Gastrocnemius medialis (tissue), 4 donors: Measurements from ENCODE around the gene MED16. TPM values are rescaled to one million over a fixed set of nuclear protein-coding genes. Genes with fewer than 3 reads are reported as not detected.
"Not testable (repeated sequence)": the region's sequence is repeated elsewhere in the genome, so short reads cannot be mapped to it uniquely, and the experiment has no call there.

Experiments
- ATAC-seq, 2 donors: fragments of 150-250 bp; one replicate each; pipeline ENCODE4 v1.9.1; 2016
- DNase-seq, 2 donors: peaks; one replicate each; pipeline ENCODE4 v3.0.0-alpha.2; 2019
- H3K27ac ChIP-seq, 4 donors: fragments of 200-600 bp; sonication (generic); 1 replicate in 1 of 4; 2 replicates in 3 of 4; pipeline ENCODE4 v1.5.1; 2016 to 2018; ENCODE audit warnings: mild to moderate bottlenecking in 2 of 4, moderate library complexity in 1 of 4
- H3K27me3 ChIP-seq, 3 donors: fragments of 200-600 bp; sonication (generic) in 2 of 3; 1 replicate in 1 of 3; 2 replicates in 2 of 3; pipeline versions ENCODE4 v1.5.1 to v1.6.0; 2016 to 2019; ENCODE audit warnings: mild to moderate bottlenecking in 1 of 3, moderate library complexity in 1 of 3
- H3K36me3 ChIP-seq, 2 donors: fragments of 200-600 bp; sonication (generic) in 1 of 2; one replicate each; pipeline ENCODE4 v1.5.1; 2017 to 2018
- H3K4me1 ChIP-seq, 2 donors: fragments of 200-600 bp; sonication (generic) in 1 of 2; one replicate each; pipeline ENCODE4 v1.5.1; 2016 to 2017; ENCODE audit warnings: mild to moderate bottlenecking in 2 of 2
- H3K4me3 ChIP-seq, 4 donors: fragments of 200-600 bp; sonication (generic) in 3 of 4; 1 replicate in 1 of 4; 2 replicates in 3 of 4; pipeline ENCODE4 v1.5.1; 2016 to 2019; ENCODE audit warnings: mild to moderate bottlenecking in 2 of 4
- H3K9me3 ChIP-seq, 3 donors: fragments of 200-600 bp; sonication (generic) in 2 of 3; 1 replicate in 1 of 3; 2 replicates in 2 of 3; pipeline ENCODE4 v1.5.1; 2016 to 2019
- CTCF ChIP-seq, 5 experiments: fragments of 450-650 bp in 3 of 5; fragments of 200-600 bp in 2 of 5; sonication (generic) in 2 of 5; IDR thresholded peaks in 4 of 5; conservative IDR thresholded peaks in 1 of 5; 1 replicate in 4 of 5; 2 replicates in 1 of 5; pipeline ENCODE4 v1.5.1; 2016 to 2019; ENCODE audit warnings: antibody characterized with exemption in 5 of 5, mild to moderate bottlenecking in 3 of 5, moderate library complexity in 3 of 5
- POLR2A ChIP-seq, 2 donors: fragments of 450-650 bp; IDR thresholded peaks; one replicate each; pipeline ENCODE4 v1.6.1; 2017; ENCODE audit warnings: antibody characterized with exemption in 2 of 2, mild to moderate bottlenecking in 2 of 2, moderate library complexity in 2 of 2
- in situ Hi-C, 4 donors: fragments of 200-750 bp; cut with MboI; loops; one replicate each; pipeline versions ENCODE4 v1.15.0 to v1.8.0; 2017; ENCODE audit warnings: low sequenced_read_pairs in 4 of 4
- intact Hi-C: fragments of 100-400 bp; cut with DNase I; formaldehyde crosslinking; loops from one replicate; pipeline ENCODE4 v1.15.1; 2023; ENCODE audit warnings: low total_unique reads
- total RNA-seq, 4 donors: library from RNA; depleted of rRNA; stranded (reverse); fragments of >200 nt; gene quantifications; one replicate each; pipeline versions ENCODE4 v1.1.0 to v1.2.3, GENCODE V29; 2016

Gene MED16
- total RNA-seq, 4 donors from 2014 or later: 22.0 to 67.6 (median 54.6) TPM

GRCh38 chr19:879711-880438 is 13.1 kb downstream of the MED16 start:
- no peaks in the 10 kb centered on the region for H3K9me3 ChIP-seq
- no peaks in the 10 kb centered on the region for H3K27me3 ChIP-seq
- peaks cover 0 to 53% of the 10 kb centered on the region in 2 donors for H3K36me3 ChIP-seq
- H3K27ac ChIP-seq: no peak overlapping the region
- DNase-seq: no peak
- intact Hi-C loops (no loop called here), in situ Hi-C loops (no loop called here)
- TF ChIP-seq POLR2A (IDR thresholded peaks at IDR 0.05) (no peak), CTCF (IDR thresholded peaks at IDR 0.05 in 4 of 5, conservative IDR thresholded peaks at IDR 0.05 in 1 of 5) (no peak)
- H3K4me3 ChIP-seq: no peak overlapping the region
- no peaks in the 10 kb centered on the region for H3K4me1 ChIP-seq
- ATAC-seq: no peak

GRCh38 chr19:878751-879561 is 14.0 kb downstream of the MED16 start:
- DNase-seq, H3K9me3 ChIP-seq, H3K27me3 ChIP-seq, ATAC-seq, H3K4me1 ChIP-seq, H3K4me3 ChIP-seq, intact Hi-C loops, H3K27ac ChIP-seq, in situ Hi-C loops: not testable (repeated sequence)
- H3K36me3 ChIP-seq: peaks cover 0 to 46% of the 10 kb centered on the region in 2 donors

GRCh38 chr19:877992-878660 is 14.9 kb downstream of the MED16 start:
- H3K27me3 ChIP-seq, H3K27ac ChIP-seq, ATAC-seq, DNase-seq, H3K9me3 ChIP-seq, intact Hi-C loops, in situ Hi-C loops, H3K4me3 ChIP-seq, H3K4me1 ChIP-seq: not testable (repeated sequence)
- H3K36me3 ChIP-seq: peaks cover 0 to 48% of the 10 kb centered on the region in 2 donors

GRCh38 chr19:876780-877314 is 16.1 kb downstream of the MED16 start:
- ATAC-seq: no peak
- H3K9me3 ChIP-seq: no peaks in the 10 kb centered on the region
- no peak overlapping the region for H3K27ac ChIP-seq
- in situ Hi-C loops: no loop called here
- TF ChIP-seq CTCF (IDR thresholded peaks at IDR 0.05 in 4 of 5, conservative IDR thresholded peaks at IDR 0.05 in 1 of 5) (no peak), POLR2A (IDR thresholded peaks at IDR 0.05) (no peak)
- H3K4me3 ChIP-seq: no peak overlapping the region
- H3K27me3 ChIP-seq: no peaks in the 10 kb centered on the region
- H3K4me1 ChIP-seq: no peaks in the 10 kb centered on the region
- DNase-seq: no peak
- peaks cover 0 to 42% of the 10 kb centered on the region in 2 donors for H3K36me3 ChIP-seq
- intact Hi-C loops: no loop called here

GRCh38 chr19:876089-876488 is 16.9 kb downstream of the MED16 start:
- H3K4me1 ChIP-seq: no peaks in the 10 kb centered on the region
- H3K36me3 ChIP-seq: peaks cover 0 to 35% of the 10 kb centered on the region in 2 donors
- no peaks in the 10 kb centered on the region for H3K27me3 ChIP-seq
- intact Hi-C loops: no loop called here
- no peak for ATAC-seq
- H3K4me3 ChIP-seq: no peak overlapping the region
- in situ Hi-C loops: no loop called here
- no peaks in the 10 kb centered on the region for H3K9me3 ChIP-seq
- DNase-seq: no peak
- H3K27ac ChIP-seq: no peak overlapping the region
- TF ChIP-seq CTCF (IDR thresholded peaks at IDR 0.05 in 4 of 5, conservative IDR thresholded peaks at IDR 0.05 in 1 of 5) (no peak), POLR2A (IDR thresholded peaks at IDR 0.05) (no peak)
